Measurements from ENCODE around the gene RBCK1.
"Not testable (repeated sequence)": the region's sequence is repeated elsewhere in the genome, so short reads cannot be mapped to it uniquely, and the experiment has no call there.

The RBCK1 gene

DNA sequence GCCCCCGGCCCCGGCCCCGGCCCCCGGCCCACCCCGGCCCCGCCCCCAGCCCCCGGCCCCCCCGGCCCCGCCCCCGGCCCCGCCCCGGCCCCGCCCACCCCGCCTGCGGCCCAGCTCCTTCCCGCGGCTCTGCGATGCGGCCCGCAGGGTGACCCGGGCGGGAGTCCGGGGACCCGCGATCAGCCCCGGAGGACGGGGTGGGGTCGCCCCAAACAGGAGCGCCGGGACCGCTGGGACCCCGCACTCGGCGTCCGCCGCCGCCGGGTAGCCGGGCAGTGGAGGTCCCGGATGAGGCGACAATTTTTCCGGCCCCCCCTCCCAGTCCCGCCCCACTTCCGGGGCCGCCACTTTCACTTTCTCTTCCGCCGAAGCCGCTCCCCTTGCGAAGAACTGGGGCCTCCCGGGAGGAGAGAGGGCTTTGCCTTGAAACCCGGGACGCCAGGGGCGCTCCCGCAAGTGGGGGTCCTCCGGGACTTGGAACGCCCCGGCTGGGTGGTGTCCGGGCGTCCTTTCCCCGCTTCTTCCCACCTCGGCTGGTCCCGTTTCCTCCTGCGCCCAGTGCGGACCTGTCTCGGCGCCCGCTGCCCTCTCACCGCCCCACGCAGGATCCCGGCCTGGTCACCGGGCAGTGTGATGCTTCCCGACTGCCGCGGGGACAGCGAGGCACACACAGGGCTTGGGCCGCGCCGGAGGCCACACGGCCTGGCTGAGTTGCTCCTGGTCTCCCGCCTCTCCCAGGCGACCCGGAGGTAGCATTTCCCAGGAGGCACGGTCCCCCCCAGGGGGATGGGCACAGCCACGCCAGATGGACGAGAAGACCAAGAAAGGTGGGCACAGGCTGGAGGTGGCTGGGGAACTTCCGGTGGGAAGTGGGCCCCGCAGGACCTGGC lies at the start of gene RBCK1:
Gene RBCK1 (plus strand): TSS at position 347 of the 890 bp plus-strand sequence. CDS start 459 bp downstream, at position 806.
- peak; percentile 75 to 82 (median 76) for DNase-seq (ENCODE audit: low read depth in 3 of 3)

DNA sequence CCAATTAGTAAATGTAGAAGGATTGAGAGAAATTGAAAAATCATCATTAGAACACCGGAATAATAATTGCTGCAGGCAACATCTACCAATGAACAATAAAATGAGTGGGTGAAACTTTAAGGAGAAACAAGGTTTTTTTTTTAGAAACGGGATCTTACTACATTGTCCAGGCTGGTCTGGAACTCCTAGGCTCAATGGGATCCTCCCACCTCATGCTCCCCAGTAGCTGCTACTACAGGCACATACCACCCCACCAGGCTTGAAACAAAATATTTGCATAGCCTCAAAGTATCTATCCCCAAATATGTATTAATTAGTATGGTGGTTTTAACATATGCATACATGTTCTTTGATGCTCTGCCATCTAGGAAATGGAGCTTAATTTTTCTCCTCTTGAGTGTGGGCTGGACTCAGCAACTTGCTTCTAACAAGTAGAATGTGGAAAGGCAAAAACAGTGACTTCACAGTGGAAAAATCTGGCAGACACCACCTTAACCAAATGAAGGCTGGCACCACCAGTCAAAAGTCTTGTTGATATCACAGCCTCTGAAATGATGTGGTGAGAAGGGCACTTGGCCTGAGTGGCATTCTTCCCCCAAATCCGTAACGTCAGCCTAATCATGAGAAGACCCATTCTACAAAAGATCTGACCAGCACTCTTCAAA lies 49.1 kb upstream of the RBCK1 start:
- DNase-seq (ENCODE audit: low read depth in 3 of 3) = no peak

DNA sequence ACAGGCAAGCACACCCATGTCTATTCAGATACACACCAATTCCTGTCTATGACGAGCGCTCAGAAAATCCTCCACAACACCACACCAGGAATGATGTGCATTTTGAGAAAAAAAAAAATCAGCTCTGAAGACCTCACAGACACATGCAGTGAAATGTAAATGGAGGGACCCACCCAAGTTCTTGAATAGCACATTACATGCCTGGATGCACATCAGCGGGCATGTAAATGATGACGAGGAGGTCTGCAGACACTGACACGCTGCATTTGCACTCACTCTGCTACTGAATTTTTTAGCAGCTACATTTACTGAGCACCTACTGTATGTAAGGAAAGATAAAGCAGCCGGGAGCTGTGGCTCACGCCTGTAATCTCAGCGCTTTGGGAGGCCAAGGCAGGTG lies 46.5 kb upstream of the RBCK1 start:
- no peak for DNase-seq (ENCODE audit: low read depth in 3 of 3)

DNA sequence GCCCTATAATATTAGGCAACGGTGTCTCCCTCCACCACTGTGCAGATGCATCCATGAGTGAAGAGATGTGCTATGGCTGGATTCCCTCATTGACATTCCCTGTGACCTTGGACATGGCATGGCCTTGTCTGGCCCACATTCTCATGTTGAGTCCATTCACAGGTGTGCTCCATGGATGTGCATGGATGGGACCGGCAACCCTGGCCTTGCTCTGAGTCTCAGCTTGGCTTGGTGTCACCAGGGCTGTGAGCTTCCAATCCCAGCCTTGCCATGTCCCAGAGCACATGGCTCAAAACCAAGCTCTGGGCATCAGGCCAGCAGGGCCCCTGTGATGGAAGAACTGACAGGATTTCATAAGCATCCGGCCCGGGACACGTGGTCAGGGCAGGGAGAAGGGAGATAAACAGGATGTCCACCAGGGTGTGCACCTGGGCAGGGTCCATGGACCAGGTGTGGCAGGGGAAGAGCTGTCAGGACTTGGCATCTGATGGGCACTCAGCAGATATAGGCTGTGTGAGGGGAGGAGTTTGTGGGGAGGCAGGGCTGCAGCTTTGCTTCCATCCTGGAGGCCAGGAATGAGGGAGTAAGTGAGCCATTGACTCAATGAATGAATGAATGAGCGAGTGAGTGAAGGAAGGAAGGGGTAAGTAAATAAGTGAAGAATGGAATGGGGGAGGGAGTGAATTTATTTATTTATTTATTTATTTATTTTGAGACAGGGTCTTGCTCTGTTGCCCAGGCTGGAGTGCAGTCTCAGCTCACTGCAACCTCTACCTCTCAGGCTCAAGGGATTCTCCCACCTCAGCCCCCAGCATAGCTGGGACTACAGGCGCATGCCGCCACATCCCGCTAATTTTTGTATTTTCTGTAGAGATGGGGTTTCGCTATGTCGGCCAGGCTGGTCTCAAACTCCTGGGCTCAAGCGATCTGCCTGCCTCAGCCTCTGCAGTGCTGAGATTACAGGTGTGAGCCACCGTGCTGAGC lies 45.5 kb upstream of the RBCK1 start:
- peak in 1 of 3 experiments; percentile 52 for DNase-seq (ENCODE audit: low read depth in 3 of 3)

DNA sequence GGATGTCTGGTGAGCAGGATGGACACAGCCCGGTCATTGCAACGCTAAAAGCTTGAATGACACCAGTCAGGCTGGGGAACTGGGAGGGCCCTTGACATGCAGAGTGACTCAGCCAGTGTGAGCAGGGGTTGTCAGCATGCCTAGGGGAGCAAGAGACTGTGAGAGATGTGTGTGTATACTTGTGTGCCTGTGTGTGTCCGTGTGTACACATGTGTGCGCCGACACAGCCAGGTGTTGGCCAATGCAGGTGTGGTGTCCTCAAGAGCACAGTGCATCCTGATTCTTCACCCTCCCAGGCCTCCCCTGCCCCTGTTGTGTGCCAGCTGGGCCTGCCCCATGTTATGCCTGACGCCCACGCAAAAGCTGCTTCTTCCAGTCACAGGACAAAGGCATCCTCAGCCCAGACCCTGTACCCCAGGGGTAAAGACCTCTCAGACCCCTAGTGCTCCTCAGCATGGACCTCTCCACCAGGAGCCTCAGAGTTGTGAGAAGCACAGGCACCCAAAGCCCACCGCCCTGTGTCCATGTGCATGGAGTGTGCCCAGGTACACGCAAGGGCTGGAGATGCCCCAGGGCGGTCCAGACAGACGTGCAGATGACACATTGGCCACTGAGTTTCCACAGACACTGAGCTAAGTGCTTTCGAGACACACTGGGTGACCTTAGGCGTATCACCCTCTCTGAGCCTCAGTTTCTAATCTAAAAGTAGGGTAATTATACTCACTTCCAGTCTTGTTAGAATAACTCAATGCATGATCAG lies 44.6 kb upstream of the RBCK1 start:
- DNase-seq (ENCODE audit: low read depth in 3 of 3) = no peak

DNA sequence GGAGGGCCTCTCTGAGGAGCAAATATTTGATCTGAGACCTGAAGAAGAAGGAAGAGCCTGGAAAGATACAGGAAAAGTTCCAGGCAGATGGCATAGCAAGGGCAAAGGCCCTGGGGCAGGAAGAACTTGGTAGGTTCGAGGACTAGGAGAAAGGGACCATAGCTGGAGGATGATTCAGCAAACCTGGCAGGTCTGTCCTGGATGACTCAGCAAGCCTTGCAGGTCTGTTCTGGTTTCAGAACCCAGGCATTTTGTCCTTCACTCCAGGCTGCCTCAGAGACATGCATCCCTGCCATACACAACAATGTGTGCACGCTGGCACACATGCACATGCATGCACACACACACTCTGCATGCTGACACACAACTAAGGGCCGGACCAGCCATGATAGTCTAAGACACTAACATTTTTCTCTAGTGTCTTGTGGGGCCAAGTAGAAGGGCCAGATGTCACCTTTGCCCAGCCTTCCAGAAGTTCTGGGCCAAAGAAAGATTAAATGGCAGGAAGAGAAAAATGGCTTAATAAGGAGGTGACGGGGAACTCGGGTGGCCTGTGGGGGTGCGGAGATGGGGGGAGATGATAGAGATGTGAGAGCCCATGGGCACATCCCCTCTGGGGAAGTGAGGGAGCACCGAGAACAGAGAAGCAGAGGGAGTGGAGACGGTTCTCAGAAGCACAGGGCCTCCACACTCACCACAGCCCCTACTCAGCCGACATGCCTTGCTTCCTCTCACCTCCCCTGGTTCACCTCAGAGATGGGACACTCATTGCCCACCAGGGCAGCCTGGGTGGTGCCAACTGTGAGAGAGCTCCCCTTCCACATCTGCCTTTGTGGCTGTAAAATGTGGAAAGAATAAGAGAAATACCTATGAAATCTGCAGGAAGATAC lies 42.9 kb upstream of the RBCK1 start:
- no peak for DNase-seq (ENCODE audit: low read depth in 3 of 3)

DNA sequence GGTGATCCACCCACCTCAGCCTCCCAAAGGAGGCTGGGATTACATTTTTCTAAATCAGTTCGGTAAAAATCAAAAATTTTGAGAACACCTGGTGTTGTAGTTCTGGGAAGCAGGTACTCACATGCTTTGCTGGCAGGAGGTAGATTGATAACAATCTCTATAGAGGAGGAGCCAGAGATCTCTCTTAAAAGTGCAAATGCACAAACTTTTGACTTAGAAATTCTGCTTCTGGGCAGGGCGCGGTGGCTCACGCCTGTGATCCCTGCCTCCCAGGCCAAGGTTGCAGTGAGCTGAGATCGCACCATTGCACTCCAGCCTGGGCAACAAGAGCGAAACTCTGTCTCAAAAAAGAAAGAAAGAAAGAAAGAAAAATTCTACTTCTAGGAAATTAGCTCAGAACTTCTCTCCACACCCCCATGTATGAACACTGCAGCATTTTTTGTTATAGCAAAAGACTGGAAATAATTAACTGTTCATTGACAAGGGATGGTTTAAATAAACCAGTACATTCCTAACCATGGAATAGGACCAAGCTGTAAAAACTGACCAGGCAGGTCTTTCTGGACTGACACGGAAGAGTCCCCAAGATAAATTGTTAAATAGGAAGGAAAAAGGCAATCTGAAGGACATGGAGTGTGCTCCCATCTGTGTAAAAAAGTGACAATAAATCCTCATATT lies 41.9 kb upstream of the RBCK1 start:
- DNase-seq (ENCODE audit: low read depth in 3 of 3) = no peak

DNA sequence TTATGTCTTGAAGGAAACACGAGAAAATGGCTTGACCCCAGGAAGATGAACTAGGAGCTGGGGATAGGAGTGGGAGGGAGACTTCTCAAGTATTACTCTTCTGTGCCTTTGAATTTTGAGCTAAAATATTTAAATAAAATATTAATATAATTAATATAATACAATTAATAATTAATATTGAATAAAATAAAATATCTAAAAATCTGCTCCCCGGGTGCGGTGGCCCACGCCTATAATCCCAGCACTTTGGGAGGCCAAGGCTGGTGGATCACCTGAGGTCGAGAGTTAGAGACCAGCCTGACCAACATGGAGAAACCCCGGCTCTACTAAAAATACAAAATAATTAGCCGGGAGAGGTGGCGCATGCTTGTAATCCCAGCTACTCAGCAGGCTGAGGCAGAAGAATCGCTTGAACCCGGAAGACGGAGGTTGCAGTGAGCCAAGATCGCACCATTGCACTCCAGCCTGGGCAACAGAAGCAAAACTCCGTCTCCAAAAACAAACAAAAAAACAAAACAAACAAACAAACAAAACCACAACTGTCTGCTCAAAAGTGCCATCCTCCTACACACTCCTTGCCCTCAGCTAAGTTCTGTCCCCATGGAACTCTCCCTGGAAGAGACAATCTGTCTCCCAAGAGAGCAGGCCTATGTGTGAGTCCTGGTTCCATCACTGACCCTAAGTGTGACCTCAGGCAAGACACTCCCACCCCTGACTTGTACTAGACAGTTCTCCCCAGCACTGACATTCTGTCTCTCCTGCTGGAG lies 41.2 kb upstream of the RBCK1 start:
- DNase-seq (ENCODE audit: low read depth in 3 of 3) = no peak

DNA sequence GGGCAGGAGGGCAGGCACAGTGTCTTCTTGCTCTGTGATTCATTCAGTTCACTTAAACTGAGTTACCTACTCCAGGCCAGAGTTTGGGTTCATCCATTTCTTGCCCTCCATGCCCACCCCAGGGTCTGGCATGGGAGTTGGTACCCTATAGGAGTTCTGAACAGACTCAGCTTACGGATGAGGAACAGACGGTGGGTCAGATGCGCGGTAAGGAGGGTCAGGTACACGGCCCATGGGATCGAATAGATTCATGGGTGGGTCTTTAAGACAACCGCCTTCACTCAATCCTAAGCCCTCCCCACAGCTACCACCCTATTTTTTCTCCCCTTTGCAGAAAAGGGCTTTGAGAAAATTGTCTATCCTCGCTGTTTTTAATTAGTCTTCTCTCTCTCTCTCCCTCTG lies 40.6 kb upstream of the RBCK1 start:
- no peak for DNase-seq (ENCODE audit: low read depth in 3 of 3)

DNA sequence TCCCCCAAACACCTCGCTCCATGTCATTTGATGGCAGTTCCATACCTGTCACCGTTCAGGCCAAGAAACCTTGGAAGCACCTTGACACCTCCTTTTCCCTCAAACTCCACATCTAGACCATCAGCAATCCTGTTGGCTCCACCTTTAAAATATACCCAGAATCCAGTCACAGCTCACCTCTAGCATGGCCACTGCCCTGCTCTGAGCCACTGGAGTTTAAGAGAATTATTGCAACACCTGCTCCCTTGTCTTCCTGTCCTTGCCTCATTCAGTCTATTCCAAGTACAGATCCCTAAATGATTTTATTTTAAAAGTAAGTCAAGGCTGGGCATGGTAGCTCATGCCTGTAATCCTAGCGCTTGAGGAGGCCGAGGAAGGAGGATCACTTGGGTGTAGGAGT lies 39.2 kb upstream of the RBCK1 start:
- no peak for DNase-seq (ENCODE audit: low read depth in 3 of 3)

DNA sequence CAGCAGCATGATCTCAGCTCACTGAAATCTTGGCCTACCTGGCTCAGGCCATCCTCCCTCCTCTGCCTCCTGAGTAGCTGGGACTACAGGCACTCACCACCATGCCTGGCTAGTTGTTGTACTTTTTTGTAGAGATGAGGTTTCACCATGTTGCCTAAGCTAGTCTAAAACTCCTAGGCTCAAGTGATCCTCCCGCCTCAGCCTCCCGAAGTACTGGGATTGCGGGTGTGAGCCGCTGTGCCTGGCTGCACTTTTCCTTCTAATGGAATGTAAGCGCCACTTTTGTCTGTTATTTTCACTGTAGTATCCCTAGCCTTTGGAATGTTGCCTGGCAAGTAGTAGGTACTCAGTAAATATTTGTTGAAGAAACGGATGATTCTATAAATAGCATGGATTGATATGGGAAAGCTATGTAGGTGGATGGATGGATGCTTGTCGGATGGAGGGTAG lies 37.9 kb upstream of the RBCK1 start:
- no peak for DNase-seq (ENCODE audit: low read depth in 3 of 3)

DNA sequence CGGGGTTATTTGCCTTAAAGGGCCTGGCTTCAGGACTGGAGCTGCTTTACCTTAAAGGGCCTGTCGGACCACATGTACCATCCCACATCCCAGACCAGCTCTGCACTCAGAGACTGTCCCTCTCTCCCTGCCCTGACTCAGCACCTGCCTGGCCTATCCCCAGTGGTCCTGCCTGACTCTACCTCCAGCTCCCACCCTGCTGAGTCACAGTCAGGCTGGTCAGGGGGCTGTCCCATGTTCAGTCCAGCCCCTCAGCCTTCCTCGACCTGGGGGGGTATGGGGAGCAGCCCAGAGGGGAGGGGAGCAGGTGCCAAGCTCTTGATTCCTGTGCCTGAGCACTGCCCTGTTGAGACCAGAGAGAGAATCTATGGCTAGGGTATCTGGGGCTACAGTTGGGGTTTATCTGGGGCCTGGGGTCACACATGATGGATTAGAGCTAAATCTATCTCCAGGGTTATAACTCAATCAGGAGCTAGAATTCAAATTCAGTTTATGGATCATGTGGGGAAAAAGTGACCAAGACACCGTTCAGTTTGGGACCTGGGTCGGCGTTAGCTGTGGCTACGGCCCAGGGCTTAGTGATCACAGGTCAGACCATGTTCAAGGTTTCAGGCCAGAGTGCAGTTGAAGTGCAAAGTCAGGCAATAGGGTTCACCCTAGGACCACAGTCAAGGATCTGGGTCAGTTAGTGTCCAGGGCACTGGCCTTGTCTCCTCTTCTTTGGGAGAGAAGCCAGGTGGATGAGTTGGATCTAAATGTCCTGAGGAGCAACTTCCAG lies 36.9 kb upstream of the RBCK1 start:
- DNase-seq (ENCODE audit: low read depth in 3 of 3) = no peak

DNA sequence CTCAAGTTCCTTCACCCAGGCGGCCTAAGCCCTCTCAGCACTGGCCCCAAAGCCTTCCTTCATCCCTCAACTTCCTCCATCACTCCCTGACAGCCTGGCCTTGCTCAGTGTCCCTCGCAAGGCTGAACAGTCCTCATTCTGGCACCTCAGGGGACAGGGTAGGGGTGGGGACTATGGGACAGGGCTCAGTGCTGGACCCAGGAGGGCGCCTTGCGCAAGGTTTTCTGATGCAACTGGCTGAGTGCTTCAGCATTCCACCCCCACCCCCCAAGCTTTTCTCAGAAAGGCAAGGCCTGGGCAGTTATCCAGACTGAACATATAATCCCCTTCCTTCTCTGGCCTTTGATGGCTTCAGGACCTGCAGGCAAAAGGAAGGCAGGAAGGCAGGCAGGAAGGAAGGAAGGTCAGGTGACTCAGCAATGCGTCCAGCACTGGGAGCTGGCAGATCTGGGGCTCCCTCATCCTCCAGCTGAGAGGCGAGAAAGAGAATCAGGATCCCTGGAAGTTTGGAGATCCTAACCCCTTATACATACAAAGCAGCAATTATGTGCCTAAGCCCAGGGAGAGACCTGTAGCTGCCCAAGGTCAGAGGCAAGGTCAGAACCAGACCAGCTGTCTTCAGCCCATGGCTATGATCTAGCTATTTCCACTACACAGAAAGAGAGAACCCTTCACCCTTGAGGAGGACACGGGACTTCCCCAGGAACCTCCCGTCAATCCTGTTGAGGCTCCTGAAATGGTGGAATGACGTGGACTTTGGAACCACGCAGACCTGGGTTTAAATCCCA lies 36.1 kb upstream of the RBCK1 start:
- DNase-seq (ENCODE audit: low read depth in 3 of 3) = no peak

DNA sequence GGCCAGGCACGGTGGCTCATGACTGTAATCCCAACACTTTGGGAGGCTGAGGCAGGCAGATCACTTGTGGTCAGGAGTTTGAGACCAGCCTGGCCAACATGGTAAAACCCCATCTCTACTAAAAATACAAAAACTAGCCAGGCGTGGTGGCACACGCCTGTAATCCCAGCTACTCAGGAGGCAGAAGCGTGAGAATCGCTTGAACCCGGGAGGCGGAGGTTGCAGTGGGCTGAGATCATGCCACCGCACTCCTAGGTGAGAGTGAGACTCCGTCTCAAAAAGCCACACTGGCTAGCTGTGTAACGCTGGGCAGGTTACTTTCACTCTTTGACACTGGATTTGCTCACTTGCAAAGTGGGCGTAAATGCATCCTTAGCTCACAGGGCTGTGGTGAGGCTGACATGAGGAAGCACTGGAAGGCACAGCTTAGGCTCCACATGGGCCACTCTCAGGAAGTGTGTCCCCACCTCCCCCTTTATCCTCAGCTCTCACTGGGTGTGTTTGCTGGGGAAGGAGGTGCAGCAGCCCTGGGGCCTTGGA lies 35.5 kb upstream of the RBCK1 start:
- not testable (repeated sequence) for DNase-seq (ENCODE audit: low read depth in 3 of 3)

DNA sequence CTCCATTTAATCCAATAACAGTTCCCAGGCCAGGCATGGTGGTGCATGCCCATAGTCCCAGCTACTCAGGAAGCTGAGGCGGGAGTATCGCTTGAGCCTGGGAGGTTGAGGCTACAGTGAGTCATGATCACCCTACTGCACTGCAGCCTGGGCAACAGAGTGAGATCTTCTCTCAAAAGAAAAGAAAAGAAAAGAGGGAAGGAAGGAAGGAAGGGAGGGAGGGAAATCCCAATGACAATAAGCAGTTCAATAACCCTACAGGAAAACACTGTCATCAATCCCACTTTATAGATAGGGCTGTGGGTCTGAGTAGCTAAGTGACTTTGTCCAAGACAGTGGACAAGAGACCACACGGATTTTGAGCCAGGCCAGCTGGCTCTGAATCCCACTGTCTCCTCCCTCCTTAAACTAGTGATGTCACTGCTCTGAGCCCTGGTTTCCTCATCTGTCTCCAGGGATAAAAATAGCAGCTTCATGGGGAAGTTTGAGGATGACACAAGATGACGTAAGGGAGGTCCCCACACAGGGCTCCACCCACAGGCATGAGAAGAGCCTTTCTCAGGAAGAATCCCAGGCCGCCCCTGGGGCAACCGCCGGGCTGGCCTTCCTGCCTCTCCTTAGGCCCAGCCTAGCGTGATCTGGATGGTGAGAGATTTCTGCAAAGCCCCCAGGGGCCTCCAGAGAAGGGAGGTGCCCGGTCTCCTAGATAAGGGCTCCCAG lies 34.8 kb upstream of the RBCK1 start:
- DNase-seq (ENCODE audit: low read depth in 3 of 3) = no peak

DNA sequence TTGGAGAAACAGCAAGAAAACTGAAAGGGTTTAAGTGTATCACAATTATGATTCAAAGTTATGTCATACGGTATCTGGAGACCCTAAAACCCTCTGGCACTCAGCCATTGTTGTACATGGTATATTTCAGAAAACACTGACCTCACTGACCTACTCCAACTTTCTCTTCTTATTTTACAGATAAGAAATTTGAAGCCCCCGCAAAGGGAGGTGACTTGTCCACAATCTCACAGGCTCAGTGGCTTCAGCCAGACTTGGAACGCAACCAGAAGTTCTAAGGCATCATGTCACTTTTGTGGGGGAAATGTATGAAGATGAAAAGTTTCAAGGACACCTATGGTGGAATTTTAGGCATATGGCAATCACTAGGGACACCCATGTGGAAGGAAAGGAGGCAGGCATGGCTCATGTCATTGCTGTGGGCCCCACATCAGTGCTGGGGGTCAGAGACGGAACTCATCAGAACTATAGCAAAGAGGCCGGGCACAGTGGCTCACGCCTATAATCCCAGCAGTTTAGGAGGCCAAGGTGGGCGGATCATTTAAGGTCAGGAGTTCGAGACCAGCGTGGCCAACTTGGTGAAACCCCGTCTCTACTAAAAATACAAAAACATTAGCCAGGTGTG lies 32.7 kb upstream of the RBCK1 start:
- DNase-seq (ENCODE audit: low read depth in 3 of 3) = no peak
